GM12878 (cell line): Measurements from ENCODE around the gene NUAK2. TPM values are rescaled to one million over a fixed set of nuclear protein-coding genes. Genes with fewer than 3 reads are reported as not detected.

Experiments
- ATAC-seq: fragments of 200-7000 bp; cut with Tn5 transposase; 3 replicates; pipeline ENCODE4 v1.9.1; 2020; ENCODE audit warnings: mild to moderate bottlenecking, moderate library complexity
- BruUV-seq: library from RNA; stranded (reverse); fragments of 400-500 nt; replicated peaks from 2 replicates; lab custom pipeline; 2021; lab: Mats Ljungman, UMichigan
- CTCF ChIA-PET: fragments of 300-600 bp; sonication (Branson Sonifier 250); formaldehyde crosslinking; extraction: SDS; loops from one replicate; lab custom pipeline; 2021; ENCODE audit warnings: inconsistent platforms; lab: Yijun Ruan, JAX
- POLR2A ChIA-PET: fragments of 350-600 bp; formaldehyde crosslinking; extraction: SDS; loops from one replicate; lab custom pipeline; 2021; ENCODE audit warnings: inconsistent platforms; lab: Charles Lee
- RAD21 ChIA-PET: fragments of 300-600 bp; sonication (Branson Sonifier 250); formaldehyde crosslinking; loops from one replicate; lab custom pipeline; 2023; ENCODE audit warnings: antibody characterized with exemption; ENCODE audit not compliant: unreplicated experiment; lab: Charles Lee
- SMC1A ChIA-PET: fragments of 300-600 bp; sonication (Branson Sonifier 250); formaldehyde crosslinking; loops from one replicate; lab custom pipeline; 2023; ENCODE audit not compliant: unreplicated experiment, uncharacterized antibody; lab: Charles Lee
- DNase-seq: peaks from one replicate; pipeline ENCODE4 v3.0.0-alpha.2; 2011; ENCODE audit warnings: low read depth, low spot score
- FAIRE-seq: peaks from 3 replicates; lab custom pipeline; 2011; peaks lifted over from hg19 to GRCh38; lab: Jason Lieb, UNC
- H2AFZ ChIP-seq: 2 replicates; pipeline ENCODE4 v1.6.0; 2011; ENCODE audit warnings: low read depth, low read length, control low read depth; ENCODE audit not compliant: control insufficient read depth
- H3K27ac ChIP-seq: 2 replicates; pipeline ENCODE4 v1.5.1; 2011; ENCODE audit warnings: control low read depth; ENCODE audit not compliant: control insufficient read depth, insufficient read depth
- H3K27me3 ChIP-seq, 2 experiments: replicated peaks in 1 of 2; 2 replicates each; pipeline versions ENCODE4 v1.6.0 to v1.6.1; 2011; ENCODE audit warnings: low read length in 1 of 2; ENCODE audit not compliant: control insufficient read depth in 2 of 2, insufficient read depth in 2 of 2
- H3K36me3 ChIP-seq, 2 experiments: 2 replicates each; pipeline ENCODE4 v1.5.1; 2011; ENCODE audit warnings: low read length in 1 of 2; ENCODE audit not compliant: control insufficient read depth in 2 of 2, insufficient read depth in 2 of 2
- H3K4me1 ChIP-seq: 2 replicates; pipeline ENCODE4 v1.6.1; 2011; ENCODE audit warnings: mild to moderate bottlenecking, low read length, moderate library complexity, mixed read lengths; ENCODE audit not compliant: control insufficient read depth, insufficient read depth
- H3K4me2 ChIP-seq: 2 replicates; pipeline ENCODE4 v1.6.0; 2011; ENCODE audit warnings: control low read depth; ENCODE audit not compliant: control insufficient read depth, insufficient read depth
- H3K4me3 ChIP-seq: fragments of 200-600 bp; sonication (generic); 2 replicates; pipeline ENCODE4 v1.5.1; 2016
- H3K79me2 ChIP-seq: 2 replicates; pipeline ENCODE4 v1.6.0; 2011; ENCODE audit warnings: low read length; ENCODE audit not compliant: control insufficient read depth, insufficient read depth
- H3K9ac ChIP-seq: 2 replicates; pipeline ENCODE4 v1.8.0; 2011; ENCODE audit warnings: low read length, control low read depth, mixed read lengths; ENCODE audit not compliant: control insufficient read depth, insufficient read depth
- H3K9me3 ChIP-seq: replicated peaks from 3 replicates; pipeline ENCODE4 v1.5.1; 2011; ENCODE audit warnings: mild to moderate bottlenecking, low read length; ENCODE audit not compliant: control insufficient read depth, insufficient read depth
- H4K20me1 ChIP-seq: 2 replicates; pipeline ENCODE4 v1.6.0; 2011; ENCODE audit not compliant: control insufficient read depth, insufficient read depth
- CREM ChIP-seq: IDR thresholded peaks from 2 replicates; pipeline ENCODE4 v1.6.1; 2014; ENCODE audit warnings: antibody characterized with exemption, low read depth
- HDGF ChIP-seq: fragments of 450-650 bp; IDR thresholded peaks from 2 replicates; pipeline ENCODE4 v1.6.1; 2016; ENCODE audit warnings: antibody characterized with exemption
- MTA2 ChIP-seq: fragments of 450-650 bp; IDR thresholded peaks from 2 replicates; pipeline ENCODE4 v1.6.1; 2016; ENCODE audit warnings: low read depth, mild to moderate bottlenecking, moderate library complexity
- NR2C1 ChIP-seq: fragments of 450-650 bp; IDR thresholded peaks from 2 replicates; pipeline ENCODE4 v1.6.1; 2017; ENCODE audit warnings: antibody characterized with exemption, mild to moderate bottlenecking, moderate library complexity
- NR2F1 ChIP-seq: fragments of 450-650 bp; conservative IDR thresholded peaks from 2 replicates; pipeline ENCODE4 v1.6.1; 2017; ENCODE audit warnings: mild to moderate bottlenecking
- SMC3 ChIP-seq: IDR thresholded peaks from 2 replicates; pipeline ENCODE4 v1.6.1; 2011; ENCODE audit warnings: low read length, improper control_type of control experiment, borderline replicate concordance
- WGBS: methylation state at CpG from one replicate; pipeline ENCODE4 v1.1.6; 2016; ENCODE audit warnings: low lambda C conversion rate; ENCODE audit not compliant: insufficient replicate concordance, insufficient coverage; ENCODE audit errors: missing lambda C conversion rate; 5-methylcytosine and 5-hydroxymethylcytosine counted together
- in situ Hi-C: fragments of 300-500 bp; cut with MboI; formaldehyde crosslinking; loops from 9 replicates; pipeline ENCODE4 v1.14.3; 2018; ENCODE audit warnings: mixed read lengths
- intact Hi-C: fragments of 100-400 bp; cut with micrococcal nuclease; formaldehyde crosslinking; loops from one replicate; pipeline ENCODE4 v1.14.2; 2022; ENCODE audit not compliant: unreplicated experiment
- polyA plus RNA-seq, 11 experiments: library from polyadenylated mRNA; depleted of rRNA in 4 of 11; unstranded in 6 of 11; stranded (reverse) in 5 of 11; fragments of >200 nt; fragmentation: Nextera tagmentation in 4 of 11; fragmentation: Illumina TruSeq in 1 of 11; extraction: Ambion mirVana in 4 of 11; extraction: Trizol in 1 of 11; gene quantifications; 1 replicate in 1 of 11; 2 replicates in 10 of 11; pipeline versions ENCODE4 v1.2.1 to v1.2.3, GENCODE V29; 2011 to 2016; ENCODE audit warnings: inconsistent platforms in 2 of 11, missing spikeins in 2 of 11, low read depth in 1 of 11
- total RNA-seq, 4 experiments: library from RNA; depleted of rRNA in 3 of 4; stranded (reverse); fragments of >200 nt in 3 of 4; fragmentation: Illumina TruSeq in 1 of 4; extraction: Trizol in 1 of 4; gene quantifications; 2 replicates each; pipeline versions ENCODE4 v1.2.1 to v1.2.3, GENCODE V29; 2013 to 2021
- TF ChIP-seq, protein P1 (sequence below): fragments of 450-650 bp; formaldehyde crosslinking; IDR thresholded peaks from 2 replicates; pipeline ENCODE4 v1.4.0; 2020; ENCODE audit warnings: mild to moderate bottlenecking, moderate library complexity

The NUAK2 gene
- total and polyA plus RNA-seq, 10 of the 15 experiments (the other 5 are each of a cell fraction or from before 2014, with no cell fraction given), result 0.27 to 3.0 (median 1.2) TPM

DNA sequence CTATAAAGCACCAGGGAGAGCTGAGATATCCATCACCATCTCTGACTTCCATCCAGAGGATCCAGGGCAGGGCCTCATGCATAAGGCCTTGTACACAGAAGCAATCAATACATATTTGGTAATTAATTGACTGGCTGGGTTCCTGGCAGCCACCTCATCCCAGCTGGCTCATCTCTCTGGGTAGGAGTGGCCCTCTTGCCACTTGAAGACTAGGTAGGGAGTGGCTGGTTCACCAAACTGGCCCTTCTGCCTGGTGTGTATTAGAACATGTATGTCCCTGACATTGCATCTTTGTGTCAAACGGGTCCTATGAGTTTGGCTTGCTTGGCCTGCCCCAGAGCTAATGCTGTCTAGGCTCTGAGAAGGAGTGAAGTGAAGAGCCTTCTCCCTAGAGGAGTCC lies 11.8 kb downstream of the NUAK2 start:
- Histone ChIP-seq H3K4me3 (no peak overlapping the region), H3K4me1 (peaks cover 27% of the 10 kb centered on the region), H3K27ac (no peak overlapping the region), H3K36me3 (no peaks in the 10 kb centered on the region; a peak in 1 of 4 replicates), H3K9me3 (no peaks in the 10 kb centered on the region; the same call in 2 of the 3 replicates), H3K9ac (no peak overlapping the region), H4K20me1 (no peaks in the 10 kb centered on the region; the same call in 1 of the 2 replicates), H3K79me2 (no peaks in the 10 kb centered on the region), H2AFZ (no peak overlapping the region), H3K27me3 (peaks cover 0 to 2% of the 10 kb centered on the region in 2 experiments; a peak in 1 of 4 replicates), H3K4me2 (no peak overlapping the region)
- RAD21 ChIA-PET, result interaction anchor here (0.9 to 18.9 kb wide), 4 partner anchors 10 to 24 kb away, joined by 3 to 527 read pairs (median 9); no protein-coding TSS in a partner anchor
- SMC1A ChIA-PET, result interaction anchor here (0.5 to 35.1 kb wide), 4 partner anchors 8 to 31 kb away, joined by 3 to 1445 read pairs (median 6); no protein-coding TSS in a partner anchor
- intact Hi-C loops (no loop called here), in situ Hi-C loops (no loop called here)
- no TSS peak for BruUV-seq
- POLR2A ChIA-PET, result interaction anchor here (3.1 to 6.8 kb wide), 2 partner anchors 10 to 23 kb away, joined by 12 to 151 read pairs; no protein-coding TSS in a partner anchor
- ATAC-seq (no peak), FAIRE-seq (no peak), DNase-seq (no peak)
- WGBS, result 0% methylated on average over 1 of the region's 1 CpG
- CTCF ChIA-PET, result interaction anchor here (1.0 to 59.5 kb wide), 3 partner anchors 12 to 39 kb away, joined by 3 to 2333 read pairs (median 4); partner anchors contain the start of gene NUAK2
- TF ChIP-seq HDGF (no peak), MTA2 (no peak), CREM (no peak), NR2F1 (no peak), NR2C1 (no peak), SMC3 (no peak)
- TF ChIP-seq, protein P1, sequence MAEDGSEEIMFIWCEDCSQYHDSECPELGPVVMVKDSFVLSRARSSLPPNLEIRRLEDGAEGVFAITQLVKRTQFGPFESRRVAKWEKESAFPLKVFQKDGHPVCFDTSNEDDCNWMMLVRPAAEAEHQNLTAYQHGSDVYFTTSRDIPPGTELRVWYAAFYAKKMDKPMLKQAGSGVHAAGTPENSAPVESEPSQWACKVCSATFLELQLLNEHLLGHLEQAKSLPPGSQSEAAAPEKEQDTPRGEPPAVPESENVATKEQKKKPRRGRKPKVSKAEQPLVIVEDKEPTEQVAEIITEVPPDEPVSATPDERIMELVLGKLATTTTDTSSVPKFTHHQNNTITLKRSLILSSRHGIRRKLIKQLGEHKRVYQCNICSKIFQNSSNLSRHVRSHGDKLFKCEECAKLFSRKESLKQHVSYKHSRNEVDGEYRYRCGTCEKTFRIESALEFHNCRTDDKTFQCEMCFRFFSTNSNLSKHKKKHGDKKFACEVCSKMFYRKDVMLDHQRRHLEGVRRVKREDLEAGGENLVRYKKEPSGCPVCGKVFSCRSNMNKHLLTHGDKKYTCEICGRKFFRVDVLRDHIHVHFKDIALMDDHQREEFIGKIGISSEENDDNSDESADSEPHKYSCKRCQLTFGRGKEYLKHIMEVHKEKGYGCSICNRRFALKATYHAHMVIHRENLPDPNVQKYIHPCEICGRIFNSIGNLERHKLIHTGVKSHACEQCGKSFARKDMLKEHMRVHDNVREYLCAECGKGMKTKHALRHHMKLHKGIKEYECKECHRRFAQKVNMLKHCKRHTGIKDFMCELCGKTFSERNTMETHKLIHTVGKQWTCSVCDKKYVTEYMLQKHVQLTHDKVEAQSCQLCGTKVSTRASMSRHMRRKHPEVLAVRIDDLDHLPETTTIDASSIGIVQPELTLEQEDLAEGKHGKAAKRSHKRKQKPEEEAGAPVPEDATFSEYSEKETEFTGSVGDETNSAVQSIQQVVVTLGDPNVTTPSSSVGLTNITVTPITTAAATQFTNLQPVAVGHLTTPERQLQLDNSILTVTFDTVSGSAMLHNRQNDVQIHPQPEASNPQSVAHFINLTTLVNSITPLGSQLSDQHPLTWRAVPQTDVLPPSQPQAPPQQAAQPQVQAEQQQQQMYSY (CRISPR knock-in tag), result no peak
